NCI-H345 treated with DMSO at 0.1 percent for 48 hours (cell line): ENCODE results near the gene CBLL2.
"Not testable (repeated sequence)": the region's sequence is repeated elsewhere in the genome, so short reads cannot be mapped to it uniquely, and the experiment has no call there.

Experiments
- DNase-seq: peaks from one replicate; lab custom pipeline; 2025; ENCODE audit not compliant: unreplicated experiment; lab: John Stamatoyannopoulos, UW

The CBLL2 gene, protein sequence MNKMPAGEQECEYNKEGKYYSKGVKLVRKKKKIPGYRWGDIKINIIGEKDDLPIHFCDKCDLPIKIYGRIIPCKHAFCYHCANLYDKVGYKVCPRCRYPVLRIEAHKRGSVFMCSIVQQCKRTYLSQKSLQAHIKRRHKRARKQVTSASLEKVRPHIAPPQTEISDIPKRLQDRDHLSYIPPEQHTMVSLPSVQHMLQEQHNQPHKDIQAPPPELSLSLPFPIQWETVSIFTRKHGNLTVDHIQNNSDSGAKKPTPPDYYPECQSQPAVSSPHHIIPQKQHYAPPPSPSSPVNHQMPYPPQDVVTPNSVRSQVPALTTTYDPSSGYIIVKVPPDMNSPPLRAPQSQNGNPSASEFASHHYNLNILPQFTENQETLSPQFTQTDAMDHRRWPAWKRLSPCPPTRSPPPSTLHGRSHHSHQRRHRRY

DNA sequence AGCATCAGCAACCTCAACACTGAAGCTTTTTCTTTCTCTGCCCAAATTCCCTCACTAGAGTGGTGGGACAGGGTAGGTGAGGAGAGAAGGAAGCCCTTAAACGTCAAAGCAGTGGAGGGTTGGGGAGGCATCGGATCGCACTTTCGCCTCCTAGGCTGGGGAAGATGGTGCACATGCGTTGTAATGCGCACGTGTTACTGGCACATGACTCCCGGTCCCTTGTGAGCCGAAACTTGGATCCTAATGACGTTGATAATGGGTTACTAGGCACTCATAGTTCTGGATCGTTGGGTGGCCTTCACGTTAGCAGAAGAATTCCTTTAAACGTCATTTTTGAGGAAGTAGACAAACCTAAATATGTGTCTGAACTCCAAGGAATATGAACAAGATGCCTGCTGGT, at the start of gene CBLL2:
Gene CBLL2 (plus strand): TSS at position 301 of the 400 bp plus-strand sequence. CDS start 79 bp downstream, at position 380.
- no peak for DNase-seq

- DNase-seq = no peak
These were observed 38.3 kb upstream of the CBLL2 start for GRCh38 chrX:22234380-22234779.

DNA sequence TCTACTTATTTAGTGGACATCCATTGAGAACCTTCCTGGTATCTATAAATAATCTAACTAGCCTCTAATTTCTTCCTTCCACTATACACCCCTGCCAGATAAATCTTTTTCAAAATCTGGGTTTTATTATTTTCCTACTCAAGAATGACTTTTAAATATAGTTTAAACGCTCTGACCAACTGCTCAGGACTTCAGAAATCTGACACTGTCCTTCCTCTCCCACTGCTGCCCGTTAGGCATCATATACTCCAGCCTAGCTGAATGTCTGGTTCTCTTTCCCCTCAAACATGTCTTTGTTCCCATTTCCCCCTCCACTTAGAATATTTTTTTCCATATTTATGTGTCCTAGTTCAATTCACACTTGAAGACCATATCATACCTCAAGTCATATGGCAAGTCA, 35.2 kb upstream of the CBLL2 start:
- no peak for DNase-seq

DNA sequence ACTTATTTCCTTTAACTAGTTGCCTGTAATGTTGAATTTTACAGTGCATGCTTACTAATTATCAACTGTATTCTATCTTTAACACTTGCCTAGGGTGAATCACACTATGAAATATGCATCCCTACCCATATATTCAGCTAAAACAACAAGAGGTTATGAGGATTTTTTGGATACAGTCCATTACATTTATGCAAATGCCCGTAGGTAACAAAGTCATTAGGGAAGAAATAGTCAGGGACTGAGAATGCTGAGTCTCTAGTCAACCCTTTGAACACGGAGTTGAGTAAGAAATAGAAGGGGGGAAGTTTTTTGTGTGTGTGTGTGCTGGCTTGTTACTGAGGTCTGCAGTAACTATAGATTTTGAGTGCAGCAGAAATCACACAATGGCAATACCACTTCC, 26.1 kb upstream of the CBLL2 start:
- DNase-seq = no peak

GRCh38 chrX:22247169-22247568, 25.5 kb upstream of the CBLL2 start:
- no peak for DNase-seq

GRCh38 chrX:22248401-22248800, 24.3 kb upstream of the CBLL2 start:
- DNase-seq = no peak

- no peak for DNase-seq
These were observed 23.3 kb upstream of the CBLL2 start for GRCh38 chrX:22249371-22249770.

DNA sequence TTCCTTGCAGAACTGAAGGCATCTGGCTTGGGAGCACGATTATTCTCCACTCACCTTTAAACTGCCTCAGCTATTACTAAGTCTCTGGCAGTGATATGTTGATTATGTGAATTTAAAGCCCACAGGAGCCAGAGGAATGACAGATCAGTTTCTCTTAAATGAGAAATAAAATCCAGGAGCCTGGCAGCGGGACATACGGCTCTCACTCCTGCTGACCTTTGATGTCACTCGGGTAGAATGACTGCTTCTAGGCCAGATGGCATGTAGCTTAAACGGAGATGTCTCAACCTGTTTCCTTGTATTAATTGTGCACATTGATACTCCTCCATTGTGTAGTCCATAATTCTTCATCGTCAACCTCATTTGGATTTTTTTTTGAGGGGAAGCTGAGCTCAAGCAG, 4.0 kb upstream of the CBLL2 start:
- no peak for DNase-seq

DNA sequence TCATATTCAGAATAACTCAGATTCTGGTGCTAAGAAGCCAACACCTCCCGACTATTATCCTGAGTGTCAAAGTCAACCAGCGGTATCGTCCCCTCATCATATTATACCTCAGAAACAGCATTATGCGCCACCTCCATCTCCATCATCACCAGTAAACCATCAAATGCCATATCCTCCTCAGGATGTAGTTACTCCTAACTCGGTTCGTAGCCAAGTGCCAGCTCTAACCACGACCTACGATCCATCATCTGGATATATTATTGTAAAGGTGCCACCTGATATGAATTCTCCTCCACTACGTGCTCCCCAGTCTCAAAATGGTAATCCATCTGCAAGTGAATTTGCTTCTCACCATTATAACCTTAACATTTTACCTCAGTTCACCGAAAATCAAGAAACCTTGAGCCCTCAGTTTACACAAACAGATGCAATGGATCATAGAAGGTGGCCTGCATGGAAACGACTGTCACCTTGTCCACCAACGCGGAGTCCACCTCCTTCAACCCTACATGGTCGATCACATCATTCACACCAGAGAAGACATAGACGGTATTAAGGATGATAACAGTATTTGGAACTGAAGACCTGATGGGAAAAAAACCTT, 1.1 kb downstream of the CBLL2 start:
- no peak for DNase-seq

DNA sequence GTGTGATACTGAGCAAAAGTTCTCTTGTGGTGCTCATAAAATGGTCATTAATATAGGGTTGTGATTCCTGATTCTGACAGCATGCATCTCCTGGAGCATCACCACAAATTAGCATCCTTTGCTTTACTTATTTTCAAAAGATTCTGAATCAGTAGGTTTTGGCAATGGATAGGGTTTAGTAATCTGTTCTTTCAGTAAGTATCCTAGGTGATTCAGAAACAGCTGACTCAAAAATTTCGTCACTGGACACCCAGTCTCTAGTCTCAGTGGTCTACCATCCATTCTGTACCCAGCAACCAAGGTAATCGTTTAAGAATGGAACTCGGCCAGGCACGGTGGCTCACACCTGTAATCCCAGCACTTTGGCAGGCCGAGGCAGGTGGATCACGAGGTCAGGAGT, 4.1 kb downstream of the CBLL2 start:
- no peak for DNase-seq

- DNase-seq = no peak
These were observed 5.7 kb downstream of the CBLL2 start for GRCh38 chrX:22278375-22278774.

DNA sequence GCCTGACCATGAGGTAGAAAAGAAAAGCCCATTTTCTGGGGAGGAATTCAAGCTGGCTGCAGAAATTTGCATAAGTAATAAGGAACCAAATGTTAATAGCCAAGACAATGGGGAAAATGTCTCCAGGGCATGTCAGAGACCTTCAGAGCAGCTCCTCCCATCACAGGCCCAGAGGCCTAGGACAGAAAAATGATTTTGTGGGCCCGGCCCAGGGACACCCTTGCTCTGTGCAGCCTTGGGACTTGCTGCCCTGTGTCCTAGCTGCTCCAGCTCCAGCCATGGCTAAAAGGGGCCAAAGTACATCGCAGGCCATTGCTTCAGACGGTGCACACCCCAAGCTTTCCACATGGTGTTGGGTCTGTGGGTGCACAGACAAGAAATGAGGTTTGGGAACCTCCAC, 16.5 kb downstream of the CBLL2 start:
- DNase-seq = not testable (repeated sequence)

DNA sequence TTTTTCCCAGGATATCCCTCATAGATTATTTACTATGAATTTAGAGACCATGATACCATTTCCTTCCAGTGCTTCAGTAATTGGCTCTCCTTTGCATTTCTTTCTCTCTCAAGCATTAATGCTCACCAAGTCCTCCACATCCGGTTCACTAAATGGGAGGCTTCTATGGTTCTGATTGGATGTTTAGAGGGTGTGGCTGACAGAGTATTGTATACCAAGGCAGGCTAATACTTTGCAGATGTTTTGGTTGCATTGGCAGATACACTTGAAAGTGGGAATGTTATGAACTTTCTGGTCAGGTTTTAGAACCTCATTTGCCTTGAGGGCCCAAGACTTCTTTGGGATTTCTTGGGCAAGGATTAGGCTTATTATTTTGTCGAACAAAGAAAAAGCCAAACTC, 24.2 kb downstream of the CBLL2 start:
- DNase-seq = no peak

DNA sequence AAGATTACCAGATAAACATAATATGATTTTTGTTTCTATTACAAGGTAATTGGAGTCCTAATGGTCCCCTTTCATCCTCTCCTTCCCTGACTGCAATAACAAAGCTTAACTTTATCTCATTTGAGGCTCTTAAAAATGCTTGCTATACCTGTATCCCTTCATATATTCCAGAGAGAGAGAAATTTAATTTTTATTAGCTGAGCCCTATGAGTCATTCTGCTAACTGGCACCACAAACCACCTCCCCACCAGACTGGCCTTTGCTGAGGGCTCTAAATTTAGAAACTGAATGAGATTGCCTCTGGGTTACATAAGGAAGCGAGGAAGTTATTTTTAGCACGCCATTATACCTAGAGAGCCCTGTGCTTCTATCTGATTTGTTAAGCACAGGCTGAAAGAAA, 27.4 kb downstream of the CBLL2 start:
- peak; percentile 48 for DNase-seq

- no peak for DNase-seq
These were observed 38.1 kb downstream of the CBLL2 start for GRCh38 chrX:22310779-22311178.

DNA sequence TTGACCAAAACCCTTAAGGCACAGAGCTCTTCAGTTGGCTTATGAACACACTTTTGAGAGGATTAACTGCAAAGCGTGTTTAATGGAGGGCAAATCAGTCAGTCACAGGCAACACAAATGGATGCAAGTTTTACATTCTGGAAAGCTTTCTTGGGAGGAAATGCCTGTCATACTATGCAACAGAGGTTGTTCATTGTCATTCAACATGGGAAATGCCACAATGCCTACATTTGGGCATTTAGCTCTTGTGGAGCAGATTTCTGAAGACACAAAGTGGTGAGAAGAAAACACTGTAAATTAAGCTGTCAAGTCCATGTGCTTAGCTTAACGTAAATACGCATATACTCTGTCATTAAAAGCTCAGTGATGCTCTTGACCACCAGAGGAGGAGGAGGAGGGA, 41.1 kb downstream of the CBLL2 start:
- no peak for DNase-seq

DNA sequence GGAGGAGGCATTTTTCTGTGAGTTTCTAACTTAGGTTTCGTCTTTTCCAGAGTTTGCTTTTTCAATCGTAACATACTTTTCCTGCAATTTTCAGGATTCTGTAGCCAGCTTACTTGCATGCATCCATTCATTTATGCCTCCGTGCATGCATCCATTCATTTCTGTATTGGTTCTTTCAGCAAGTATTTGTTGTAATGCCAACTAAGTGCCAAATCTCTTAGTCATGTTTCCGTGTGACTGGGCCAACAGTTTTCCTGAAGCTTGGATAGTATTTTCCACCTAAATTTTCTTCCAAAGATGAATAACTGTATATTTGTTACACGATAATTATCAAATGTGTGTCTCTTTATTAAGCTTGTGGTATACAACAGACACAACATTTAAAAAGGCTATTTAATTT, 41.5 kb downstream of the CBLL2 start:
- DNase-seq = no peak

- no peak for DNase-seq
These were observed 42.0 kb downstream of the CBLL2 start for GRCh38 chrX:22314692-22315091.

GRCh38 chrX:22315151-22315550, 42.4 kb downstream of the CBLL2 start:
- DNase-seq = no peak

DNA sequence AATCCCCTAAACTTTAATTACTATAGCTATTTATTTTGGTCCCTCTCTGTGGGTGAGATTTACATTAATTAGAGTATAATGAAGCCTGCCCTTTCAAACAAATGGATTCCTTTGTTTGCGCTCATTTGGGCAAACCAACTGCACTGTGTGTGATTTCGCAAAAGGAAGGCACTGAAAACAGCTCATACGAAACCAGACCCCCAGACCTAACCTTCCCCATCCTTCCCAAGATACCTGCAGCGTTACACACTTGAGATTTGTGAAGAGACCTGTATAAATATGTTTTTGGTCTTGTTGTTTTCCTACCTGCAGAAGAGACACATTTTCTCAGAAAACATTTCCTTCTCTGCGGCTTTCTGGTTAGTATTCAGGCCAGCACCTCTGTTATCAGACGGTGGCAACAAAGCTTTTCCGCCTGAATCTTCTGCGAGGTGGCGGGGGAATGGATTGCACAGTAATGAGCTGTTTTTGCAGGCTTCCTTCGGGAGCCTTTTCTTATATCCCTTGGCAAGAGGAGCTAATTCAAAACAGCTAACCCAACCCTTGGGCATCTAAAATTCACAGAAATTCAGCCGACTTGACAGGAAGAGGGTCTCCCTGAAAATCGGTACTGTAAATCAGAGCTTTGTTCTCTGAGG, 47.6 kb downstream of the CBLL2 start:
- no peak for DNase-seq

DNA sequence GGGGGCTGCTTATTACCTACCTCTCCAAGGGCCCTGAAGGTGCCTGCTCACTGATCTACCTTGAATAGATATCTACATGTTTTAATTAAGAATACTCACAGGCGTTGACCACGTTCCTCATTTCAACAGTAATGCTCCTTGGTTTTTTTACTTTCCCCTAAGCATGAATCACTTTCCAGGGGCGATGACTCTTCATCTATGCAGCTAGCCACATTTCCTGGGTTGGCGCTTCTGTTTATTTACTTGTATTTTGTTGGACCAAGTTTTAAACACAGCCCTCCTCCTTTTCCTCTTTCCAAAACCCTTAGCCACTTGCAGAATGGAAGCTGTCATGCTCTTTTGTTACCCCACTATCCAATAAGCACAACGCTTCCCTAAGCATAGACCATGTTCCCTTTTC, 50.8 kb downstream of the CBLL2 start:
- no peak for DNase-seq
